IMR-90 (cell line): ENCODE data around the gene SARNP. TPM values are rescaled to one million over a fixed set of nuclear protein-coding genes. Genes with fewer than 3 reads are reported as not detected.

Experiments
- ATAC-seq: fragments of 200-7000 bp; cut with Tn5 transposase; 2 replicates; pipeline ENCODE4 v1.9.1; 2020; ENCODE audit warnings: low read depth, mild to moderate bottlenecking, moderate library complexity
- BruUV-seq: library from RNA; stranded (reverse); fragments of 400-500 nt; replicated peaks from 2 replicates; lab custom pipeline; 2021; lab: Mats Ljungman, UMichigan
- CTCF ChIA-PET: fragments of 300-600 bp; formaldehyde crosslinking; extraction: SDS; loops from one replicate; lab custom pipeline; 2021; ENCODE audit warnings: antibody characterized with exemption; lab: Yijun Ruan, JAX
- POLR2A ChIA-PET: fragments of 300-600 bp; sonication (Branson Sonifier 250); formaldehyde crosslinking; loops from one replicate; lab custom pipeline; 2022; ENCODE audit warnings: antibody characterized with exemption; ENCODE audit not compliant: unreplicated experiment; lab: Charles Lee
- DNase-seq: peaks from one replicate; pipeline ENCODE4 v3.0.0; 2013
- H2AFZ ChIP-seq: replicated peaks from 2 replicates; pipeline ENCODE3; 2013; ENCODE audit warnings: low read length, mild to moderate bottlenecking; ENCODE audit not compliant: poor library complexity
- H2AK5ac ChIP-seq: 2 replicates; pipeline ENCODE4 v1.6.1; 2013; ENCODE audit warnings: low read depth, low read length, inconsistent platforms
- H2AK9ac ChIP-seq: replicated peaks from 2 replicates; pipeline ENCODE3; 2013; ENCODE audit warnings: mild to moderate bottlenecking, low read depth, low read length, moderate library complexity; ENCODE audit not compliant: poor library complexity
- H2BK120ac ChIP-seq: 2 replicates; pipeline ENCODE4 v1.6.1; 2013; ENCODE audit warnings: low read depth, low read length, inconsistent platforms
- H2BK15ac ChIP-seq: 3 replicates; pipeline ENCODE4 v1.6.1; 2013; ENCODE audit warnings: low read depth, low read length, inconsistent platforms
- H2BK20ac ChIP-seq: 2 replicates; pipeline ENCODE4 v1.6.1; 2013; ENCODE audit warnings: low read depth, mild to moderate bottlenecking, inconsistent platforms, low read length, moderate library complexity
- H2BK5ac ChIP-seq: 2 replicates; pipeline ENCODE4 v1.6.1; 2013; ENCODE audit warnings: mild to moderate bottlenecking, low read depth, low read length, inconsistent platforms; ENCODE audit not compliant: poor library complexity, severe bottlenecking
- H3K14ac ChIP-seq: replicated peaks from 2 replicates; pipeline ENCODE4 v1.6.1; 2013; ENCODE audit warnings: low read depth, low read length, inconsistent platforms
- H3K18ac ChIP-seq: 2 replicates; pipeline ENCODE4 v1.6.1; 2013; ENCODE audit warnings: low read depth, low read length, control low read depth
- H3K23ac ChIP-seq: 2 replicates; pipeline ENCODE4 v1.6.1; 2013; ENCODE audit warnings: low read depth, low read length, inconsistent platforms
- H3K27ac ChIP-seq: 2 replicates; pipeline ENCODE4 v1.5.1; 2013; ENCODE audit warnings: mild to moderate bottlenecking, control low read depth, low read length; ENCODE audit not compliant: insufficient read depth
- H3K27me3 ChIP-seq: 2 replicates; pipeline ENCODE4 v1.6.1; 2013; ENCODE audit warnings: low read length; ENCODE audit not compliant: control insufficient read depth, insufficient read depth
- H3K36me3 ChIP-seq: 2 replicates; pipeline ENCODE4 v1.6.1; 2013; ENCODE audit warnings: low read length, mixed read lengths; ENCODE audit not compliant: control insufficient read depth, insufficient read depth
- H3K4ac ChIP-seq: 2 replicates; pipeline ENCODE4 v1.6.1; 2013; ENCODE audit warnings: low read depth, low read length, inconsistent platforms
- H3K4me1 ChIP-seq: 2 replicates; pipeline ENCODE4 v1.6.1; 2013; ENCODE audit warnings: low read length, mixed read lengths; ENCODE audit not compliant: control insufficient read depth, insufficient read depth
- H3K4me2 ChIP-seq: 2 replicates; pipeline ENCODE4 v1.6.1; 2013; ENCODE audit warnings: low read depth, mild to moderate bottlenecking, control low read depth, low read length, moderate library complexity
- H3K4me3 ChIP-seq: 2 replicates; pipeline ENCODE4 v1.5.1; 2013; ENCODE audit warnings: low read depth, mild to moderate bottlenecking, control low read depth, low read length, moderate library complexity; ENCODE audit not compliant: insufficient read depth
- H3K56ac ChIP-seq: 2 replicates; pipeline ENCODE4 v1.6.1; 2013; ENCODE audit warnings: low read length, inconsistent platforms; ENCODE audit not compliant: insufficient read depth; ENCODE audit errors: extremely low read depth
- H3K79me1 ChIP-seq, 2 experiments: 2 replicates each; pipeline ENCODE4 v1.6.1; 2013; ENCODE audit warnings: low read length in 2 of 2, inconsistent platforms in 1 of 2, low read depth in 1 of 2
- H3K9ac ChIP-seq: 2 replicates; pipeline ENCODE4 v1.6.1; 2013; ENCODE audit warnings: low read depth, low read length, control low read depth
- H3K9me1 ChIP-seq: 2 replicates; pipeline ENCODE4 v1.6.1; 2013; ENCODE audit warnings: low read length, inconsistent platforms; ENCODE audit not compliant: insufficient read depth
- H3K9me3 ChIP-seq: 2 replicates; pipeline ENCODE4 v1.6.1; 2013; ENCODE audit warnings: low read length; ENCODE audit not compliant: control insufficient read depth, insufficient read depth
- H4K20me1 ChIP-seq: 2 replicates; pipeline ENCODE4 v1.6.1; 2013; ENCODE audit warnings: low read length, inconsistent platforms; ENCODE audit not compliant: insufficient read depth
- H4K5ac ChIP-seq: 2 replicates; pipeline ENCODE4 v1.6.1; 2013; ENCODE audit warnings: mild to moderate bottlenecking, low read depth, low read length, control low read depth
- H4K8ac ChIP-seq, 2 experiments: 2 replicates each; pipeline ENCODE4 v1.6.1; 2013; ENCODE audit warnings: low read depth in 2 of 2, low read length in 2 of 2, control low read depth in 1 of 2, inconsistent platforms in 1 of 2
- H4K91ac ChIP-seq: 2 replicates; pipeline ENCODE4 v1.6.1; 2013; ENCODE audit warnings: low read depth, low read length, inconsistent platforms; ENCODE audit not compliant: insufficient read depth
- BHLHE40 ChIP-seq: fragments of 150-350 bp; IDR thresholded peaks from 2 replicates; pipeline ENCODE4 v1.6.1; 2016; ENCODE audit warnings: mild to moderate bottlenecking, low read depth, low read length
- CEBPB ChIP-seq: IDR thresholded peaks from 2 replicates; pipeline ENCODE4 v1.6.1; 2012; ENCODE audit warnings: low read depth, low read length, improper control_type of control experiment
- CTCF ChIP-seq: conservative IDR thresholded peaks from 2 replicates; pipeline ENCODE4 v1.5.1; 2012; ENCODE audit warnings: mild to moderate bottlenecking, low read depth, low read length, improper control_type of control experiment
- ELK1 ChIP-seq: fragments of 150-350 bp; IDR thresholded peaks from 2 replicates; pipeline ENCODE4 v1.6.1; 2016; ENCODE audit warnings: low read depth, mild to moderate bottlenecking, low read length, moderate library complexity, borderline replicate concordance
- FOS ChIP-seq: fragments of 150-350 bp; IDR thresholded peaks from 2 replicates; pipeline ENCODE4 v1.6.1; 2016; ENCODE audit warnings: low read depth, low read length
- MAFK ChIP-seq: IDR thresholded peaks from 2 replicates; pipeline ENCODE4 v1.6.1; 2012; ENCODE audit warnings: low read depth, low read length, improper control_type of control experiment
- MAZ ChIP-seq: IDR thresholded peaks from 2 replicates; pipeline ENCODE4 v1.6.1; 2012; ENCODE audit warnings: low read depth, mild to moderate bottlenecking, low read length, improper control_type of control experiment, moderate library complexity, borderline replicate concordance
- MXI1 ChIP-seq: IDR thresholded peaks from 2 replicates; pipeline ENCODE4 v1.6.1; 2012; ENCODE audit warnings: low read depth, mild to moderate bottlenecking, low read length, moderate library complexity, borderline replicate concordance
- NFE2L2 ChIP-seq: fragments of 150-350 bp; IDR thresholded peaks from 2 replicates; pipeline ENCODE4 v1.6.1; 2016; ENCODE audit warnings: low read depth, mild to moderate bottlenecking, low read length
- POLR2A ChIP-seq: IDR thresholded peaks from 2 replicates; pipeline ENCODE4 v1.6.1; 2012; ENCODE audit warnings: mild to moderate bottlenecking, low read depth, low read length
- RAD21 ChIP-seq: IDR thresholded peaks from 2 replicates; pipeline ENCODE4 v1.6.1; 2012; ENCODE audit warnings: low read length, improper control_type of control experiment
- RCOR1 ChIP-seq: IDR thresholded peaks from 2 replicates; pipeline ENCODE4 v1.6.1; 2012; ENCODE audit warnings: mild to moderate bottlenecking, low read length, improper control_type of control experiment; ENCODE audit not compliant: insufficient replicate concordance
- SMC3 ChIP-seq: fragments of 150-350 bp; IDR thresholded peaks from 2 replicates; pipeline ENCODE4 v1.6.1; 2016; ENCODE audit warnings: low read depth, mild to moderate bottlenecking, antibody characterized with exemption, low read length, moderate library complexity
- USF2 ChIP-seq: fragments of 150-350 bp; IDR thresholded peaks from 2 replicates; pipeline ENCODE4 v1.6.1; 2017; ENCODE audit warnings: mild to moderate bottlenecking, antibody characterized with exemption, low read length, low read depth
- WGBS, 2 experiments: methylation state at CpG; one replicate each; pipeline versions ENCODE4 v1.1.5 to v1.1.7; 2013; ENCODE audit warnings: missing lambda C conversion rate in 2 of 2; ENCODE audit not compliant: insufficient read length in 1 of 2; ENCODE audit errors: extremely low coverage in 2 of 2; 5-methylcytosine and 5-hydroxymethylcytosine counted together
- dilution Hi-C: fragments of 300-500 bp; cut with HindIII; formaldehyde crosslinking; loops from one replicate; pipeline ENCODE4 v1.14.3; 2018; ENCODE audit warnings: low sequenced_read_pairs; ENCODE audit not compliant: unreplicated experiment
- in situ Hi-C: fragments of 300-500 bp; cut with MboI; formaldehyde crosslinking; loops from 3 replicates; pipeline ENCODE4 v1.14.3; 2019; ENCODE audit warnings: low sequenced_read_pairs, inconsistent platforms, mixed read lengths
- intact Hi-C: fragments of 100-400 bp; cut with micrococcal nuclease; formaldehyde crosslinking; loops from 2 replicates; pipeline ENCODE4 v1.10.0; 2022
- polyA plus RNA-seq, 3 experiments: library from polyadenylated mRNA; depleted of rRNA; stranded (reverse); fragments of >200 nt; gene quantifications; 2 replicates each; pipeline ENCODE4 v1.2.3, GENCODE V29; 2012; ENCODE audit warnings: low replicate concordance in 1 of 3
- total RNA-seq: library from RNA; depleted of rRNA; stranded (reverse); fragments of >200 nt; gene quantifications from 2 replicates; pipeline ENCODE4 v1.2.3, GENCODE V29; 2012

The SARNP gene
- total and polyA plus RNA-seq, 2 of the 4 experiments (the other 2 are of a cell fraction) = 46.8 to 103 TPM

- dilution Hi-C loops (no loop called here), intact Hi-C loops (loop anchor here (1.0 kb wide), 1 partner anchor 84 kb away; the partner anchor contains the start of gene DGKA), in situ Hi-C loops (no loop called here)
- Histone ChIP-seq H3K4me2 (no peak overlapping the region), H3K36me3 (no peaks in the 10 kb centered on the region), H2AK9ac (peak overlapping the region; percentile 1), H3K23ac (peak overlapping the region; percentile 79; the same call in 1 of the 2 replicates), H4K8ac (peak overlapping the region; percentile 83 to 93; a peak in 3 of 4 replicates), H4K20me1 (no peaks in the 10 kb centered on the region), H4K91ac (peak overlapping the region; percentile 46), H4K5ac (peak overlapping the region; percentile 86), H3K9ac (0 out of 2 replicates have a peak overlapping the region, but pooled peaks have one; percentile 2), H3K27ac (peak overlapping the region; percentile 77), H3K56ac (no peak overlapping the region; the same call in 1 of the 2 replicates), H2AFZ (peak overlapping the region; percentile 38), H3K14ac (peak overlapping the region; percentile 74), H2BK20ac (peak overlapping the region; percentile 79), H3K79me1 (peaks cover 10 to 14% of the 10 kb centered on the region in 2 experiments), H2BK5ac (peak overlapping the region; percentile 88), H3K9me1 (peaks cover 16% of the 10 kb centered on the region), H3K9me3 (no peaks in the 10 kb centered on the region), H2BK15ac (peak overlapping the region; percentile 84; the same call in 2 of the 3 replicates), H3K4me3 (no peak overlapping the region), H3K4me1 (peaks cover 17% of the 10 kb centered on the region), H3K18ac (peak overlapping the region; percentile 64; the same call in 1 of the 2 replicates), H2AK5ac (peak overlapping the region; percentile 45; the same call in 1 of the 2 replicates), H3K4ac (peak overlapping the region; percentile 98), H2BK120ac (peak overlapping the region; percentile 93; the same call in 1 of the 2 replicates), H3K27me3 (no peaks in the 10 kb centered on the region)
- DNase-seq (peak; percentile 83), ATAC-seq (peak; percentile 4; the same call in 1 of the 2 replicates)
- POLR2A ChIA-PET = interaction anchor here (1.0 kb wide), 1 partner anchor 16 kb away, joined by 4 read pairs; no protein-coding TSS in a partner anchor
- no CpG with 5 or more reads among the region's 3 CpGs for WGBS, 2 experiments
- CTCF ChIA-PET = interaction anchor here (1.3 kb wide), 1 partner anchor 83 kb away, joined by 3 read pairs; no protein-coding TSS in a partner anchor
- no TSS peak for BruUV-seq
- TF ChIP-seq RCOR1 (no peak), ELK1 (no peak), MAZ (peak; percentile 37; the same call in 1 of the 2 replicates), NFE2L2 (no peak), POLR2A (no peak; the same call in 1 of the 2 replicates), SMC3 (no peak), MAFK (peak; percentile 62), MXI1 (peak; percentile 62; the same call in 1 of the 2 replicates), BHLHE40 (peak; percentile 64; the same call in 1 of the 2 replicates), CEBPB (0 out of 2 replicates have a peak, but pooled peaks have one; percentile 4), USF2 (peak; percentile 62; the same call in 1 of the 2 replicates), RAD21 (no peak), FOS (peak; percentile 66; the same call in 1 of the 2 replicates), CTCF (no peak)
Observed at GRCh38 chr12:55847033-55847432, 29.5 kb upstream of the SARNP start.
